ENCODE measurements around the gene KIAA0232.
"Not testable (repeated sequence)": the region's sequence is repeated elsewhere in the genome, so short reads cannot be mapped to it uniquely, and the experiment has no call there.

KIAA0232 gene

GRCh38 chr4:6905516-6906445 is 123.3 kb downstream of the KIAA0232 start:
- no peak for DNase-seq

- not testable (repeated sequence) for DNase-seq
These were observed 124.0 kb downstream of the KIAA0232 start for GRCh38 chr4:6906486-6906885.

DNA sequence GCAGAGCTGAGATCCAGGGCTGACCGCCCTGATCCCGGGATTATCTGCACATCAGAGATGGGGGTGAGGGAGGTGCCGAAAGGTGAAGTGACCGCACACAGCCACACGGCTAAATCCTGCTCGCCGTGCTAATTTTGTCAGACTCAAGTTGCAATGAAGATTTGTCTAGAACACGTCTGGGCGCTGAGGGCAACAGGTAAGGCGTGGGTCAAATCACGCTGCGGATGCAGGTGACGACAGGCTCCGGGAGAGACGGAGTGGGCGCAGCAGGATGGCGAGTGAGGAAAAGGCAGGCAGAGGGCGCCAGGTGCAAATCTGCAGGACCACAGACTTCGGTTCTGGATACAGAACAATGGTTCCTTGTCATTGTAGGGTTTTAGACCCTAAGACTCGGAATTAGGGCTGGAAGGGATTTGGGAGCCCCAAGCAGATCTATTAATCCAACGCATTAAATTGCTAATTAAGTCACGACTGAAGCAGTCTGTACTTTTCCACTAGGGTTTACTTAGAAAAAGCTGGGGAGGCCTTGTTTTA is 125.2 kb downstream of the KIAA0232 start:
- DNase-seq = no peak

GRCh38 chr4:6908432-6909112 is 126.0 kb downstream of the KIAA0232 start:
- DNase-seq = no peak

DNA sequence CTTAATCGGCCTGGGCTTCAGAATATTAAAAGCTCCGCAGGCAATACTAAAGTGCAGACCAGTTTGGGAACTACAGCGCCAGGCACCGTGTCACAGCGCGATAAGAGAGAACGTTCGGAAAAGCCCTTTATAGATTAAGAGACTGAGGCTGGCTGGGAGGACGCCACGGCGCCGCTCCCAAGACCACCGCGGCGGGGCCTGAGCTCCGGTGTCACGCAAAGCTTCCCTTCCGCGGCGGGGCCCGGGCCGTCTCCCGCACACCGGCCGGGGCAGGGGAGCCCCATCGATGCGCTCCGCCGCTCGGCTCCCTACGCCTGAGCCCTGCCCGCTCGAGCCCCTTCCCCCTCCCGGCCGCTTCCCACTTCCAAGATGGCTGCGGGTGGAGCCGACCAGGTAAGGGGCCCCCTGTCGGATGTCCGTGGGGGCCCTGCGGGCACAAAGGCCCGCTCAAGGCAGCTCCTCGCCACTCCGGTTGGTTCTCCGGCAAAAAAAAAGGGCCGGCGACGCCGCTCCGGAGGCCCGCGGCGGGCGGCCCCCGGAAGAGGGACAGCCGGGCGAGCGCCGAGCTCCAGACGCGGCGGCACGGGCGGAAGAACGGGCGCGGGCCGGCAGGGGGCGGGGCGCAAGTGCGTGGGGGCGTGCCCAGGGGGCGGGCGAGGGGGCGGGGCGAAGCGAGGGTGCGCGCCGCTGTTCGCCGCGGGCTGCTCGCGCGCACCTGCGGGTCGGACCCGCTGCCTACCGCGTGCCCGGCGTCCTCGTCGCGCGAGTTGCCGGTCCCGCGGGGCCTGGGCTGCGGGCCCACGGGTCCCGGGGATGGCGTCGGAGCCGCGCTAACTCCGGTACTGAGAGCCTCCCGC is 126.8 kb downstream of the KIAA0232 start, which contains the start of gene TBC1D14:
Gene TBC1D14, plus strand, starts transcription at position 714 of the 857 bp plus-strand sequence. CDS start 13,564 bp downstream, outside the sequence.
- peak; percentile 86 for DNase-seq

DNA sequence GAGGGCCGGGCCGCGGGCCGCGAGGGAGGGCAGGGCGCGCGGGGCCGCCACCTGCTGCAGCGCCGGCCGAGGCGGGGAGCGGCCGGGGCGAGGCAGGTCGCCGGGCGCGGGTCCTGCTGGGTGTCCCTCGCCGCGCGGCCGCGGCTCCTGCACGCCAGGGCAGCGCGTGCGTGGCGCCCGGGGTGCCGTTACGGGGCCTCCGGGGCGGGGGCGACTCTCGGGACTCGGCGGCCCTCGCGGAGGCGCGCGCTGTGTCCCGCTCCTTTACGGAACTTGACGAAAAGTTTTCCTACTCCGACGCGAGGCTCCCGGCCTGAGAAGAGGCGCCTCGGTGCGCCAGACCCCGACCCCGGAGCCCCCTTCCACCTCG is 127.4 kb downstream of the KIAA0232 start:
- peak; percentile 54 for DNase-seq

DNA sequence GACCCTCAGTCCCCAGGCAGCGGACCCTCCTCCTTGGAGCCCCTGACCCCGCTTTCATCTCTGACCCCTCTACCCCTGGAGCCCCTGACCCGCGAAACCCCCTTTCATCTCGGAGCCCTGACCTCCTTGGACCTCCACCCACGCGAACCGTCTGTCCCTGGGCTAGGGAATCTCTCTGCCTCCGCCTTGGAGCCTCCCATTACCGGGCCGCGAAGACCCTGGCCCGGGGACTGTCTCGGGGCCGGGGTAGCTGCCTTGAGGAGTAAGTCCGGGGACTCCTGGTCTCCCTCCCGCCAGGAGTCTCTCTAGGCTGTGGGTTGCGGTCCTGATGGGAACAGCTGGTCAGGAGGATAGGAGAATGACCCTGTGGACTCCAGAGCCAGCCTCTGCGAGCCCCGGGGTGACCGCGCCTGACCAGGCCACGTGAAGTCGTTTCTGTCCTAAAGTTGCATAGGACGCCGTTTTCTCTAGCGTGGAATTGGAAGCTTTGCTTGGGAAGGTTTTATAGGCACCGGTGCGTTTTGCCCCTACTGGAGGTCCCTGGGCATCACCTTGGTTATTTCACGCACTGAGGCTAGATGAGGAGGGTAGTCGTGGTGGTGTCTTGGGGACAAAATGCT is 127.9 kb downstream of the KIAA0232 start:
- no peak for DNase-seq

- no peak for DNase-seq
These were observed 128.7 kb downstream of the KIAA0232 start for GRCh38 chr4:6910960-6911874.

- not testable (repeated sequence) for DNase-seq
These were observed 129.4 kb downstream of the KIAA0232 start for GRCh38 chr4:6911917-6912316.

DNA sequence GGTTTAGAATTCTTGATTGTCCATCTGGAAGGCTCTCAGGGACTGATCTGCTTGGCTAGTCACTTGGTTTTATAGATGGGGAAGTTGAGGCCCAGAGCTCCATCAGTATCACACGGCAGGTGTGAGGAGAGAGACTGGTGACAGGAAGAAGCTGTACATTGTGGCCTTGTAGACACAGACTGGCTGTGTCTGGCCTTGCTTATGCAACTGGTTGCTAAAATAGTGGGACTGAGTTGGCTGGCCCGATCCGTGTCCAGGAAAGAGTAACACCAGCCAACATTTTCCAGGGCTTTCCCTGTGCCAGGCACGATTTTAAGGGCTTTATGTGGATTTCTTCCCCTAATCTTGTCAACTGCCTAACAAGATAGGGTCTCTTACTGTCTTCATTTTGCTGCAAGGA is 129.9 kb downstream of the KIAA0232 start:
- no peak for DNase-seq

GRCh38 chr4:6913350-6913905 is 130.9 kb downstream of the KIAA0232 start:
- DNase-seq = no peak

GRCh38 chr4:6914448-6914847 is 131.9 kb downstream of the KIAA0232 start:
- no peak for DNase-seq

- DNase-seq = no peak
These were observed 132.8 kb downstream of the KIAA0232 start for GRCh38 chr4:6915041-6916005.

GRCh38 chr4:6916069-6916586 is 133.6 kb downstream of the KIAA0232 start:
- DNase-seq = no peak

DNA sequence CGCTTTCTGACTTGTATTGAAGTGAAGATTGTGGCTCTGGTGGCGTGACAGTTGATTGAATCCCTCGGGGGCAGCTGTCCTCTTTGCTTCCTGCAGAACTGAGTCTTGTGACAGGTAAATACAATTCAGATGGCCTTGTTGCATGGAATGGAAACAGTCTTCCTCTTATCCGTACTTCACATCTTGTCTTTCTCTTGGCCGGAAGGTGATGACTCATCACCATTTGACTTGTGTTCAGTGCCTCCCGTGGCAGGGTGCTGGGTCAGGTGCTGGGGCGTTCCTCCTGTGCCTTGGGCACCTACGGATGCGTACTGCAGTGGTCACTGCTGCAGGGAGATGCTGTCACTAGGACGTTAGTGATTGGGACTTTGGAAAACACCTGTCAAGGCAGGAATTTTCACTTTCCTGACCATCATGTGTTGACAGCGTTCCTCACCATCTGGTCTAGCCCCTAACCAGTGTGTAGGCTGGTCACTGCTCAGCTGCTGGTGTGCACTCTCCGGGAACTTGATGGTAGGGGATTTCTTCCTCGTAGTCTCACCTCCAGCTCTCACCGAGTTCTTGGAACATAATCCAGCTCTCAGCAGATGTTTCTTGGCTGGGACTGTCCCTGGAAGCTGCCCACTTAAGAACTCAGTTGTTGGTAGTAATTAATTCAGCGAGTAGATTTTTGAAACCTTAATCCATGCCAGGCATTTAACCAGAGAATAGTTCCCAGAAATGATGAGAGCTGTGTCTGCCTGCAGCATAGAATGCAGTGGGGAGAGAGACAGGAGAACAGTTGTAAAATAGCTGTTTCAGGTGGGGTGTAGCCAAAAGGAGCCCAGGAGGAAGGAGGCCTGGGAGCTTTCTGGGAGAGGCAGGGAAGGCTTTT is 134.3 kb downstream of the KIAA0232 start:
- DNase-seq = peak; percentile 38

- no peak for DNase-seq
These were observed 135.1 kb downstream of the KIAA0232 start for GRCh38 chr4:6917461-6918271.

GRCh38 chr4:6918338-6918737 is 135.8 kb downstream of the KIAA0232 start:
- no peak for DNase-seq

Measured in stimulated activated CD4-positive, alpha-beta T cell treated with anti-CD3 and anti-CD28 coated beads, Interleukin-12 subunit alpha, Interleukin-12 subunit beta, amount 100 ng/mL, for 4 hours (primary cell).